Motor neuron (in vitro differentiated cells): ENCODE data around the gene IRX3. TPM values are rescaled to one million over a fixed set of nuclear protein-coding genes. Genes with fewer than 3 reads are reported as not detected.
"Not testable (repeated sequence)": the region's sequence is repeated elsewhere in the genome, so short reads cannot be mapped to it uniquely, and the experiment has no call there.

ENCODE experiments used
- ATAC-seq, 8 experiments: fragments of 200-7000 bp; cut with Tn5 transposase; replicated peaks in 6 of 8; 2 replicates each; pipeline ENCODE4 v1.8.0; 2021; ENCODE audit warnings: mild to moderate bottlenecking in 8 of 8, moderate library complexity in 8 of 8
- H3K27ac ChIP-seq, 2 donors: fragments of 250-450 bp; sonication (Bioruptor Pico); 2 replicates each; pipeline ENCODE4 v1.9.0; 2021; ENCODE audit warnings: antibody characterized with exemption in 2 of 2, mild to moderate bottlenecking in 2 of 2, moderate library complexity in 1 of 2
- H3K4me1 ChIP-seq, 2 donors: fragments of 250-450 bp; sonication (Bioruptor Pico); replicated peaks in 1 of 2; 2 replicates each; pipeline ENCODE4 v1.6.1; 2021; ENCODE audit warnings: antibody characterized with exemption in 2 of 2, mild to moderate bottlenecking in 2 of 2, moderate library complexity in 1 of 2
- H3K4me3 ChIP-seq, 5 donors: fragments of 250-450 bp; sonication (Bioruptor Pico); 2 replicates each; pipeline ENCODE4 v1.9.0; 2021; ENCODE audit warnings: antibody characterized with exemption in 5 of 5, mild to moderate bottlenecking in 5 of 5, moderate library complexity in 4 of 5
- WGBS, 10 experiments: fragments of 450-650 bp; shearing (Covaris generic); methylation state at CpG; one replicate each; pipeline ENCODE4 v1.0.0; 2022; 5-methylcytosine and 5-hydroxymethylcytosine counted together
- in situ Hi-C, 9 experiments: fragments of 400-800 bp; cut with MboI; loops; one replicate each; pipeline ENCODE4 v1.15.0; 2021; ENCODE audit warnings: low sequenced_read_pairs in 9 of 9, low pct_unique_long_range_greater_than_20kb in 2 of 9; ENCODE audit not compliant: unreplicated experiment in 9 of 9
- total RNA-seq, 8 experiments: library from RNA; unstranded; fragments of 300-600 nt; gene quantifications; 2 replicates each; pipeline versions ENCODE4 v1.2.3 to v1.2.4, GENCODE V29; 2022

The IRX3 gene
- total RNA-seq, 8 experiments from 2014 or later, result 1.1 to 42.1 (median 13.0) TPM

- ATAC-seq, result peak in 6 of 8 experiments; percentile 46 to 94 (median 91)
- WGBS, 10 experiments, result 18 to 94% (median 77%) methylated on average over 1 to 7 of the region's 7 CpGs; no CpG with 5 or more reads in 2 of the 10 experiments
- H3K27ac ChIP-seq, result no peak overlapping the region
- no peaks in the 10 kb centered on the region for H3K4me1 ChIP-seq
- in situ Hi-C loops, result loop anchor here in 1 of 9 experiments (25.0 kb wide), 1 partner anchor 378 kb away; no protein-coding TSS in a partner anchor
- H3K4me3 ChIP-seq, result no peak overlapping the region
Measured at GRCh38 chr16:54265575-54266107, 20.9 kb downstream of the IRX3 start.

- in situ Hi-C loops, result loop anchor here in 1 of 9 experiments (25.0 kb wide), 1 partner anchor 366 kb away; no protein-coding TSS in a partner anchor
- no peak for ATAC-seq
- no peak overlapping the region for H3K4me3 ChIP-seq
- H3K4me1 ChIP-seq, result peaks cover 3 to 12% of the 10 kb centered on the region in 2 donors
- no peak overlapping the region for H3K27ac ChIP-seq
- 78 to 100% (median 93%) methylated on average over 2 to 4 of the region's 7 CpGs; no CpG with 5 or more reads in 6 of the 10 experiments for WGBS, 10 experiments
Measured at GRCh38 chr16:54253118-54253517, 33.5 kb downstream of the IRX3 start.

- WGBS, 10 experiments, result 24 to 95% (median 84%) methylated on average over 2 to 7 of the region's 7 CpGs; no CpG with 5 or more reads in 1 of the 10 experiments
- H3K4me3 ChIP-seq, result no peak overlapping the region
- in situ Hi-C loops, result no loop called here
- peak overlapping the region in 1 of 2 donors; percentile 42 for H3K27ac ChIP-seq
- peaks cover 3 to 12% of the 10 kb centered on the region in 2 donors for H3K4me1 ChIP-seq
- no peak for ATAC-seq
Measured at GRCh38 chr16:54248863-54249710, 37.5 kb downstream of the IRX3 start.

- H3K4me1 ChIP-seq, result peaks cover 3 to 21% of the 10 kb centered on the region in 2 donors
- in situ Hi-C loops, H3K4me3 ChIP-seq, ATAC-seq, H3K27ac ChIP-seq: not testable (repeated sequence)
- WGBS, 10 experiments, result no CpG with 5 or more reads among the region's 2 CpGs
Measured at GRCh38 chr16:54247705-54248104, 38.9 kb downstream of the IRX3 start.

GRCh38 chr16:54246454-54246821 is 40.1 kb downstream of the IRX3 start:
- H3K27ac ChIP-seq, result no peak overlapping the region
- no peak overlapping the region for H3K4me3 ChIP-seq
- 60 to 100% (median 89%) methylated on average over 1 to 4 of the region's 4 CpGs; no CpG with 5 or more reads in 4 of the 10 experiments for WGBS, 10 experiments
- in situ Hi-C loops, result no loop called here
- no peak for ATAC-seq
- peaks cover 3 to 25% of the 10 kb centered on the region in 2 donors for H3K4me1 ChIP-seq

GRCh38 chr16:54245788-54246453 is 40.7 kb downstream of the IRX3 start:
- Histone ChIP-seq H3K27ac (no peak overlapping the region), H3K4me3 (no peak overlapping the region), H3K4me1 (peaks cover 4 to 25% of the 10 kb centered on the region in 2 donors)
- 90 to 100% (median 91%) methylated on average over 1 to 2 of the region's 4 CpGs; no CpG with 5 or more reads in 7 of the 10 experiments for WGBS, 10 experiments
- ATAC-seq, result no peak
- in situ Hi-C loops, result no loop called here

- Histone ChIP-seq H3K4me3 (no peak overlapping the region), H3K27ac (peak overlapping the region in 1 of 2 donors; percentile 39), H3K4me1 (peaks cover 16 to 29% of the 10 kb centered on the region in 2 donors)
- WGBS, 10 experiments, result 60 to 100% (median 71%) methylated on average over 1 to 3 of the region's 11 CpGs; no CpG with 5 or more reads in 6 of the 10 experiments
- in situ Hi-C loops, result no loop called here
- ATAC-seq, result peak in 1 of 8 experiments; percentile 22
Measured at GRCh38 chr16:54244061-54244886, 42.3 kb downstream of the IRX3 start.

GRCh38 chr16:54243202-54243601 is 43.4 kb downstream of the IRX3 start:
- in situ Hi-C loops, result no loop called here

GRCh38 chr16:54242199-54242598 is 44.4 kb downstream of the IRX3 start:
- WGBS, 10 experiments, result 65 to 96% (median 85%) methylated on average over 2 to 4 of the region's 4 CpGs; no CpG with 5 or more reads in 5 of the 10 experiments
- in situ Hi-C loops, result no loop called here

More at GRCh38 chr16:54243202-54243601, 43.4 kb downstream of the IRX3 start:
- Histone ChIP-seq H3K4me3 (no peak overlapping the region), H3K27ac (no peak overlapping the region), H3K4me1 (peaks cover 17 to 30% of the 10 kb centered on the region in 2 donors)
- no peak for ATAC-seq
- 17 to 100% (median 82%) methylated on average over 1 to 6 of the region's 6 CpGs for WGBS, 10 experiments

GRCh38 chr16:54241525-54241924 is 45.1 kb downstream of the IRX3 start:
- ATAC-seq, result no peak
- Histone ChIP-seq H3K27ac (no peak overlapping the region), H3K4me1 (peaks cover 17 to 30% of the 10 kb centered on the region in 2 donors), H3K4me3 (no peak overlapping the region)
- WGBS, 10 experiments, result 75 to 94% (median 85%) methylated on average over 2 to 6 of the region's 6 CpGs
- in situ Hi-C loops, result no loop called here

More at GRCh38 chr16:54242199-54242598, 44.4 kb downstream of the IRX3 start:
- ATAC-seq, result peak in 3 of 8 experiments; percentile 12 to 58 (median 19)
- Histone ChIP-seq H3K27ac (no peak overlapping the region), H3K4me1 (peaks cover 17 to 30% of the 10 kb centered on the region in 2 donors), H3K4me3 (no peak overlapping the region)

- peak in 5 of 8 experiments; percentile 39 to 63 (median 46) for ATAC-seq
- in situ Hi-C loops, result no loop called here
- WGBS, 10 experiments, result 15 to 83% (median 63%) methylated on average over 2 to 9 of the region's 9 CpGs
Measured at GRCh38 chr16:54240271-54241129, 46.1 kb downstream of the IRX3 start.

More at GRCh38 chr16:54240271-54241129, 46.1 kb downstream of the IRX3 start:
- Histone ChIP-seq H3K27ac (no peak overlapping the region), H3K4me1 (peaks cover 17 to 30% of the 10 kb centered on the region in 2 donors), H3K4me3 (no peak overlapping the region)
